Skeletal muscle cell (primary cell): ENCODE measurements around the gene TXLNG.

Source experiments
- DNase-seq: peaks from one replicate; pipeline ENCODE4 v3.0.0-alpha.2; 2010; ENCODE audit warnings: low read depth
- H3K4me3 ChIP-seq: 2 replicates; pipeline ENCODE4 v1.5.1; 2011; ENCODE audit warnings: low read depth, mild to moderate bottlenecking, control low read depth, low read length, moderate library complexity

Gene TXLNG

GRCh38 chrX:16868920-16869319, 82.7 kb downstream of the TXLNG start:
- peak overlapping the region; percentile 67 for H3K4me3 ChIP-seq
- no peak for DNase-seq

GRCh38 chrX:16869393-16870094, 83.3 kb downstream of the TXLNG start:
- peak overlapping the region; percentile 67 for H3K4me3 ChIP-seq
- no peak for DNase-seq

DNA sequence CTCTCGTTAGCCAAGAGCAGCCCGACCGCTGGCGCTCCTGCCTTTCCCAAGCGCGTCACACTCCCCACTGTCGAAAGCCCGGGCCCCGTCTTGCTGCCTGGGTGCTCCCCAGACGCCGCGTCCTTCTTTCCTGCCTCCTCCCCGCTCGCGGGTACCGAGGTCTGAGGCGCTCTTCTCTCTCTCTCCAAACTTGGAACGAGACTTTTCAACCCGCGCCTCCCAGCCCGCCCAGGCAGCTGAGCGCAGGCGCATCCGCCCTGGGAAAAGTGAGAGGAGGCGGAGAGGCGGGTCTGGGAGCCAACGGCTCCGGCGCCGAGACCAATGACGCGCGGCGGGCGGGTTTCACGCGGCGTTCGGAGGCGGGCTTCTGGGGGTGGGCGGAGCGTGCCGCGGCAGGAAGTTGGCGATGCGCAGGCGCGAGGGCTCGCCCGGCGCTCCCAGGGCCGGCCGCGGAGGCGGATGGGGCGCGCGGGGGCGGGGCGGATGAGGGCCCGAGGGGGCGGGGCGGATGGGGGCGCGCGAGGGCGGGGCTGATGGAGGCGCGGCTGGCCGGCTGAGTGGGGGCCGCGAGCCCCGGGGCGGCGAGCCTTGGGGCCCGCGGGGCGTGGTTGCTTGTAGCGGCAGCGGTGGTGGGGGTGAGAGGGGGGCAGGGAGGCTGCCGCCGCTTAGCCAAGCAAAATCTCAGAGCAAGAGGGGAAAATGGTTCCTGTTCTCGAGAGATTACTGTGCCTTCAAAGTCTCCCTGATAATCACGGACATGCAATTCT, 84.0 kb downstream of the TXLNG start, which contains the start of gene RBBP7:
TSS of gene RBBP7 (minus strand) at position 268 of the 767 bp plus-strand sequence. CDS start 309 bp downstream, outside the sequence.
- H3K4me3 ChIP-seq: peak within 1 kb of the TSS; percentile 67
- peak; percentile 63 for DNase-seq

DNA sequence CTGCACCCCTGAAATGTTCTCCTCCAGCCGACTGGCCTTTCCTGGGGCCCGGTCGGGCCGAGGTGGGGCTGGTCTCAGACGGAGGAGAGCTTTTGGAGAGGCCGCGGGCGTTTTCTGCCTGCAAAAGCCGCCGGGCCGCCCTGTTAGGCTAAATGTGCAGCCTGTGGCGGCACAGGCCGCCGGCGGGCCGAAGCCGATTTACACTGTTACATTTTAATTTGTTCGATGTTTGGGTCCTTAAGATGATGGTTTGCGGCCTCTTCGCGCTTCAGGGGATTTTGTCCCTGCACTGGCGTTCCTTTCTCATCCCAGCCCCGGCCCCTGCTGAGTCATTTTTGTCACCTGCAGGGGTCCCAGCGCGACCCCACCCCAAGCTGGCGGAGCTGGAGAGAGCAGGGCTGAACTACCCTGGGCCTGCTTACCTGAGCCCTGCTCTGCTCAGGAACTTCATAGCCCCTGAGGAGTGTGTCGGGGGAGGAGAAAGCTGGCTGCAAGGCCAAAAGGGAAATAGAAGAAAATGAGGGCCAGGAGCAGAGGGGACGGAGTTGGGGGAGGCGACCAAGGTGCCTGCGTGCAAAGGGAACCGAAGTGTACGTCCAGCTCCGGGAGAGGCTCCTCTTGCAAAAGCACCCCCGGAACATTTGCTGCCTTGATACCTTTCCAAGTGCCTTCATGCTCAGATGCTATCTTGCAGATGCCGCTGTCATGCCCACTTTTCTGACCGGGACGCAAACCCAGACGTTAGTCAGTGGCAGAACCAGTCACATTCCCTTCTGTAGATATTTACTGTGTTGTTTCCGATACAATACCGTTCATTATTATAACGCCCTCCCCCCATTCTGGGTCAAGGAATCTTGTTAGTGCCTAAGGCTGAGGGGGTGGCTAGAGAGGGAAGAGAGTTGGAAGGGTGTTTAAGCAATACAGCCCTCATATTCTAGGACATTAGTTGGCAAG, 84.9 kb downstream of the TXLNG start:
- DNase-seq: no peak
- H3K4me3 ChIP-seq: peak overlapping the region; percentile 40

- DNase-seq: no peak
- no peak overlapping the region for H3K4me3 ChIP-seq
Observed at GRCh38 chrX:16873106-16873505, 86.8 kb downstream of the TXLNG start.

DNA sequence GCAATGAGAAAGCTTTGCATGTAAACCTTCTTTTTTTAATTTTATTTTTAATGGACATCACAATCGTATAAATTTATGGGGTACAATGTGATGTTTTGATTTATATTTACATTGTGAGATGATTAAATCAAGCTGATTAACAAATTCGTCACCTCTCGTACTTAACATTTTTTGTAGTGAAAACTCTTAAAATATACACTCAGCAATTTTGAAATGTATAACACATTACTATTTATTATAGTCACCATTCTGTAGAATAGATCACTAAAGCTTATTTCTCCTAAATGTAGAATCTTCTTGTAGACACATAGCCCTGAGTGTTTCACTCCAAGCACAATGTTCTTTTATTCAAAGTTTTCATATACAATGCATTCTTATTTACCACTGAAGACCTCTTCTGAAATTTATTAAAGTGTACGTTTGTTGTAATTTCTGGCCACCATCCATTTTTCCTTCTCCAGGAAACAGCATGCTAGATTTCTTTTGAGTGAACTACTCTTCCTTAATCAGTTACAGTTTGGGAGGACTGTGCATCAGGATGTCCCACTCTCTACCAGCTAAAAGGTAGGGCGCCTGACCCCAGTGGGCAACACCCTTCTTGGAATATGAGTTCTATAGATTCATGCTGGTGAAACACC, 88.3 kb downstream of the TXLNG start:
- no peak for DNase-seq
- H3K4me3 ChIP-seq: no peak overlapping the region

GRCh38 chrX:16876696-16877095, 90.4 kb downstream of the TXLNG start:
- DNase-seq: no peak

GRCh38 chrX:16882169-16882568, 95.9 kb downstream of the TXLNG start:
- peak overlapping the region; percentile 52 for H3K4me3 ChIP-seq

More at GRCh38 chrX:16876696-16877095, 90.4 kb downstream of the TXLNG start:
- no peak overlapping the region for H3K4me3 ChIP-seq

DNA sequence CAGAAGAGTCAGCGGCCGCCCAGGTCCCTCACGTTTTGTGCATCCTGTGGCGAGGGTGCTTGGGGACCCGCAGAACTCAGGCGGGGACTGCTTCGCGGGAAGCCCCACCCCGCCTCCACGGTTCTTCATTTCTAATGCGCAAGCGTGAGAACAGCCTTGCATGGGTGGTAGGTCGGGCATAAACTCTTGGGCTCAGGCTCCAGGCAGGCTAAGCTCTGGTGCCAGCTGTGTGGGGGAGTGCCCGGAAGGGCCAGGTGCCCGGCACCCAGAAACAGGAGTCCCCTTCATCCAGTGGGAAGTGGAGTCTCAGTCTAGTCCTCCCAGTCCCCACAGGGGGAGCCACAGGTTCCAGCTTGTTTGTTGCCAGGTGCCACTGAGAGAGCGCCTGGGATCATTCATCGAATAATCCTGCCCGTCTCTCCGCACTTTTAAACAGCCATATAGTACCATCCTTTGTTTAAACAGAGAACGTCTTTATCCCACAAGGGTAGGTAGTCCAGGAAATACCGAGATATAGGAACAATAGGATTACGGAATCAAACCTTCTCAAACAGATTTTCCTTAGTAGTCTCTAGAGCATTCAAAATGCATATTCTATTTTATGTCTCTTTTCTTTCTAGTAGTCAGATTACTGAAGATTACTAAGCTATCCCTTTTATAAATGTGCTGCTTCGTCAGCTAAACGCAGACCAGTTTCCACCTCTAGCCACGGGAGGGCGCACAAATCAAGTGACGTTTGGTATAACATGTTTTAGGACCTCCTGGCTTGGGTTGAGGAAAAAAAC, 96.6 kb downstream of the TXLNG start:
- no peak for DNase-seq
- H3K4me3 ChIP-seq: peak overlapping the region; percentile 52

More at GRCh38 chrX:16882169-16882568, 95.9 kb downstream of the TXLNG start:
- DNase-seq: no peak

- no peak overlapping the region for H3K4me3 ChIP-seq
- no peak for DNase-seq
Observed at GRCh38 chrX:16883487-16883804, 97.2 kb downstream of the TXLNG start.

DNA sequence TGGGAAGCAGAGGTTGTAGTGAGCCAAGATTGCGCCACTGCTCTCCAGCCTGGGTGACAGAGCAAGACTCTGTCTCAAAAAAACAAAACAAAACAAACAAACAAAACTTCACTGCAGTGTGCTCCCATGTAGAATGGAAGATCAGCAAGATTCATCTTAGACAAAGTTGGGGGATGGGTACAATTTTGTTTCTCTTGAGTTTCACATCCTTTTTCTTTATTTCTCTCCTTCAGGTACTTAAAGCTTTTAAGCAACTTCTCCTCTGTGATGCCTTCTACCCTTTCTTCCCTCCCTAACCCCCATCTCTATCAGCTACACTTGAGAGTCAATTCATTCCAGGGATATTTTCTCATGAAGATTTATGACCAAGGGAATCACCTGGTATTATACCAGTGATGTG, 99.4 kb downstream of the TXLNG start:
- H3K4me3 ChIP-seq: no peak overlapping the region
- DNase-seq: no peak

DNA sequence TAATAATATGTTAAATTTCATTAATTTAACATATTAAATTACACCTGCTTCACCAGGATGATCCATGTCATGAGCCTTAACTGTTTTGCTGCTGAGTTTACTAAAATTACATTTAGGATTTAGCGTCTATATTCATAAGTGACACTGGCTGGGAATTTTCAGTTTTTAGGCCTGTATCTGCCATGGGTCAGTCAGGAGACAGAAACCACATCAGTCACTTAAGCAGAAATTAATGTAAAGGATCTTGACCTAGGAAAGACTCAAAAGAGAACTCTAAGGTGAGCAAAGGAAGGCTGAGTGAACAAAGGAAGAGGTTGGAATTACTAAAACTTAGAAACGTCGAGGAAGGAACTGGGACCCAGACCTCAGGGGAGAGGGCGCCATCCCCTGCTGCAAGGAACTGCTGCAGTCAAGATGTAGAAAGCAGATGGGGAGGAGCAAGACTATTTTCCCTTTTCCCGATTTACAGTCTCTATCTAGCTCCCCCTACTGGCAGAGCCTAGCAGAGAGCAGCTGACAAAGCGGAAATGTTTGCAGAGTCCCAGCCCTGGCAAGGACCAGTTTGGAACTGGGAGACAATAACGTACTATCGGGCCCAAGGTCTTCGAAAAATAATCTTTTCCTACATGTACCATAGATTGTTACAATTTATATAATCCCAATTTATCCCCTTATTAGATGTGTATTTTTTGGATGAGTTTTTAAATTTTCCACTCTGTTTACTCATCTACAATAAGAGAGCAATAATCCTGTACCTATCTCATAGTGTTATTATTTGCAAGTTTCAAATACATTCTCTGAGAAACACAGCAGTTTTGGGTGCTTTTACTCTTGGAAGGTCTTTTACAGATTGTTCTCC, 106.5 kb downstream of the TXLNG start:
- no peak for DNase-seq
- no peak overlapping the region for H3K4me3 ChIP-seq
